COLO668 (cell line): Measurements from ENCODE around the gene SRGN.
"Not testable (repeated sequence)": the region's sequence is repeated elsewhere in the genome, so short reads cannot be mapped to it uniquely, and the experiment has no call there.

Experiments used
- DNase-seq: peaks from one replicate; lab custom pipeline; 2025; ENCODE audit not compliant: unreplicated experiment; lab: John Stamatoyannopoulos, UW

Gene SRGN, protein sequence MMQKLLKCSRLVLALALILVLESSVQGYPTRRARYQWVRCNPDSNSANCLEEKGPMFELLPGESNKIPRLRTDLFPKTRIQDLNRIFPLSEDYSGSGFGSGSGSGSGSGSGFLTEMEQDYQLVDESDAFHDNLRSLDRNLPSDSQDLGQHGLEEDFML

DNA sequence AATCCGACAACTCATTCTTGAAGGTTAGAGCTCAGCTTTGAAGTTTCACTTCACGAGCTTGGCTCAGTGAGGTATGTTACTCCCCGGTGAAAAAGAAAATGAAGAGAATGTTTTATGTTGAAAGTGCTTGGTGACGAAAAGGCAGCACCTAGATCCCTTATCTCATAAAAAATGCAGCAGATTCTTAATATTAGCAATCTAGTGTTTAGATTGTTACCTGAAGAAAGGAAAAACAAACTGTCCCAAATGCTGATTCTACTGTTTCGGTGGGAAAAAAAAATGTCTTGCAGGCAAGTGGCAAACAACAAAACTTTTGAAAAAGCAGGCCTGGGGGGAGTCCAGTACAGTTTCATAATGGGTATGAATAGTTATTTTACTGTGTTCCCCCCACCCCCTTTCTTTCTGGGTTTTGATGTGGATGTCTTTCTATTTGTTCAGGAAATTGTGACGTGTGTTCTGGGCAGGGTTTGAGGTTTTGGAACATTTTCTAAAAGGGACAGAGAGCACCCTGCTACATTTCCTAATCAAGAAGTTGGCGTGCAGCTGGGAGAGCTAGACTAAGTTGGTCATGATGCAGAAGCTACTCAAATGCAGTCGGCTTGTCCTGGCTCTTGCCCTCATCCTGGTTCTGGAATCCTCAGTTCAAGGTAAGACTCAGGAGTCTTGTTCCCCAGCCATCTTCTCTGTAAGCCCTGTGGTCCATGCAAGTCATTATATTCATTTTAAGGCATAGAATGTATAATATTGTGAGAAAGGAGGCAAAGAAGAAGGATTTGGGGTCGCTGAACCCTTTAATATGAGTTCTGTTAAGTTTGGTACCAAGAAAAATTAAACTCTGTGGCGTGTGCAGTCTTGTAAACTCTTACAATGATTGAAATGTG lies at the start of gene SRGN:
TSS of gene SRGN (plus strand) at position 514 of the 881 bp plus-strand sequence. CDS start at position 569, 55 bp downstream.
- DNase-seq = no peak

DNA sequence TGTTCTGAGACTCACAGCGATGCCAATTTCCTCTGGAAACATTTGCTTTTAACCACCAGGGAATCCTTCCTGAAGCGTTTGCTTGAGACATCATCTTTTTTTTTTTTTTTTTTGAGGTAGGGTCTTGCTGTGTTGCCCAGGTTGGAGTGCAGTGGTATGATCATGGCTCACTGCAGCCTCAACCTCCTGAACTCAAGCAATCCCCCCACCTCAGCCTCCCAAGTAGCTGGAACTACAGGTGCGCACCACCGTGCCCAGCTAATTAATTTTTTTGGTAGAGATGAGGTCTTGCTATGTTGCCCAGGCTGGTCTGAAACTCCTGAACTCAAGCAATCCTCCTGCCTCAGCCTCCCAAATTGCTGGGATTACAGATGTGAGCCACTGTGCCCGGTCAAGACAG lies 47.0 kb upstream of the SRGN start:
- DNase-seq = not testable (repeated sequence)

DNA sequence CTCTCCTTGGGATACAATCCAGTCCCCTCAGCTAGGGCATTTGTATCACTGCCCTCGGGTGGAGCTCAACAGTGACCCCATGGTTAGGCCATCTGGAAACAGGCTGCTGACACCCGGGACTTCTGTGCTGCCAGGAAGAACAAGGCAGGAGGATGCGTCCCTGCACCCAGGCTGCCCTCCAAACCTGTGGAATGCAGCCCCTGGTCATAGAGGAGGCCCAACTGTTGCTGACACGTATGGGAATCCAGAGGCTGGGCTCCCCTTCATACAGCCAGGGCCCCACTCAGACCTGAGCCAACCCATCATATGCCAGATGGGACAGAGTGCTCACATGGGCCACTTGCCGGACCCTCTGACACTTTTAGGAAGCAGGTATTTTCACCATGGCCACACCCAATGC lies 45.5 kb upstream of the SRGN start:
- DNase-seq = no peak

DNA sequence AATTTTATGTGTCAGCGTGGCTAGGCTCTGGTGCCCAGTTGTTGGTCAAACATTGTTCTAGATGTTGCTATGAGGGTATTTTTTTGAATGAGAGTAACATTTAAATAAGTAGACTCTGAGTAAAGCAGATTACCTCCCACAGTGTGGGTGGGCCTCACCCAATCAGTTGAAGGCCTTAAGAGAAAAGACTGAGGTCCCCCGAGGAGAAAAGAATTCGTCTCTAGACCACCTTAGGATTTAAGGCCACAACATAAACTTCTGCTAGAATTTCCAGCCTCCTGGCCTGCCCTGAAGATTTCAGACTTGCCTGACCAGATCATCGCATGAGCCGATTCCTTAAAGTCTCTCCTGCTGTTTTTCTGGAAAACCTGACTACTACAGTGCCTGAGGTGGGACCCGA lies 45.1 kb upstream of the SRGN start:
- DNase-seq = no peak

DNA sequence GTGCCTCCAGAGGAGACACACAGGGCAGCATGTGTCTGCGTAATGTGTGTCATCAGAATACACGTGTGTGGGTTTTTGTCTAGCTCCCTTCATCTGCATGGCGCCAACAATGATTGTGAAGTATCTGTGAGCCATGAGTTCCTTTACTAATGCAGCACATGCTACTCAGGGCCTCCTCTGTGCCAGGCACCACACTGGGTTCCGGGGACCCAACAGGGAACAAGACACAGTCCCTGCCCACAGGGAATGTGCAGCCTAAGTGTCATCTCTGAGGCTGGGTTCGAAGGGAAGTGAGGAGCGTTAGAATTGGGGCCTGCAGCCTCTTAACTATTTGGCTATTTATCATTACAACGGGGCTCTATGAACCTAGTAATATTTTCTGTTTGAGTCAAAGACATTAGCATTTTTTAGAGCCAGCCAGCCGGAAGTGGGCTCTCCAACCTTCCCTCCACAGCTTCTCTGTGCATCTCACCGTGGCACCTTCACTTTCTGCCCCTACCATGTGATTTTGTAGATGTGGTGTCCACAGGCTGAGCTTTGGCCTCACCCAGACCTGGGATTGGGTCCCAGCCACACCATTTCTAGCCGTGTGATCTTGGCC lies 43.9 kb upstream of the SRGN start:
- no peak for DNase-seq

DNA sequence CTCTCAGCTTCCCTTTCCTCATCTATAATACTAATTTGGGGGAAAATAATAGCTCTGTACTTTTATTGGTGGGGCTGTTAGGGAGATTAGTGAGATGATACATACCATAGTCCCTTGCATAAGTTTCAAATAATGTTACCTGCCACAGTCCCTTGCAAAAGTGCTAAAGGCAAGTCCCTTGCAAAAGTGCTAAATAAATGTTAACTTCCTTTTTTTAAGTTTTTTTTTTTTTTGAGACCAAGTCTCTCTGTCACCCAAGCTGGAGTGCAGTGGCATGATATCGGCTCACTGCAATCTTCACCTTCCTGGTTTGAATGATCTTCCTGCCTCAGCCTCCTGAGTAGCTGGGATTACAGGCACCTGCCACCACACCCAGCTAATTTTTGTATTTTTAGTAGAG lies 43.4 kb upstream of the SRGN start:
- no peak for DNase-seq

DNA sequence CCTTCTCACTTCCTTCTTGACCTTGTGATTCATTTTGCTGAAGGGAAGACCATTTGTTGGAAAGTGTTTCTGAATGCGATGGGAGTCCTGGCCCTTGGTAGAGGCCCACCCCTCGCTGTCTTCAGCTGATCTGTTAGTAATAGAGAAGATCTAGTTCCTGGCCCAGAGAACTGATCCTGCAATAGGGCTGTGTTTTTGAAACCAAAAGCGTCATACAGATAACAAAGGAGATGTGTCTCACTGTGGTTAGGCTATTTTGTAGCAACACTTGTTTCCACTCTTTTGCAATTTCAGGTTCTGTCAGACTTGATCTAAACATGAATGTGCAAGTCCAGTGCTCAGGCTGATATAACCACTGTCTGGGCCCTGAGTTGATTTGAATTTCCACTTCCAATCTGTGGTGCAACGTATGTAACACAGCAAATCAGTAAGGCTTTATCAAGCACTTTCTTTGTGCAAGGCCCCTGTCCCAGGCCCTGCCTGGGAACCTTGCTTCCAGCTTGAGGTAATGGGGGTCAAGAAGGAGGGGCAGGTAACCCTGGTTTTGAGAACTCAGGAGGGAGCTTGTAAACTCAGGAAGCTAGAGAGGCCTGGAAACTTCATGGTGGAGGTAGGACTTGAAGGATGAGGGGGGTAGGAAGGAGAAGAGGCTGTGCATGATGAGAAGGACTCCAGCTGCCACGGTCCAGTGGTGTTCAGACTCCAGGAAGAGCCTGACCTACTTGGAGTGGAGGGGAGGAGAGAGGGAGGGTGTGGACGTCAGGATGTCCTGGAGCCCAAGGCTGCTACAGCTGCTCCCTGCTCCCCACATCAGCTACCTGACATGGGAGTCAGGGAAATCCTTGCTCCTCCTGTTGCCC lies 42.2 kb upstream of the SRGN start:
- no peak for DNase-seq

DNA sequence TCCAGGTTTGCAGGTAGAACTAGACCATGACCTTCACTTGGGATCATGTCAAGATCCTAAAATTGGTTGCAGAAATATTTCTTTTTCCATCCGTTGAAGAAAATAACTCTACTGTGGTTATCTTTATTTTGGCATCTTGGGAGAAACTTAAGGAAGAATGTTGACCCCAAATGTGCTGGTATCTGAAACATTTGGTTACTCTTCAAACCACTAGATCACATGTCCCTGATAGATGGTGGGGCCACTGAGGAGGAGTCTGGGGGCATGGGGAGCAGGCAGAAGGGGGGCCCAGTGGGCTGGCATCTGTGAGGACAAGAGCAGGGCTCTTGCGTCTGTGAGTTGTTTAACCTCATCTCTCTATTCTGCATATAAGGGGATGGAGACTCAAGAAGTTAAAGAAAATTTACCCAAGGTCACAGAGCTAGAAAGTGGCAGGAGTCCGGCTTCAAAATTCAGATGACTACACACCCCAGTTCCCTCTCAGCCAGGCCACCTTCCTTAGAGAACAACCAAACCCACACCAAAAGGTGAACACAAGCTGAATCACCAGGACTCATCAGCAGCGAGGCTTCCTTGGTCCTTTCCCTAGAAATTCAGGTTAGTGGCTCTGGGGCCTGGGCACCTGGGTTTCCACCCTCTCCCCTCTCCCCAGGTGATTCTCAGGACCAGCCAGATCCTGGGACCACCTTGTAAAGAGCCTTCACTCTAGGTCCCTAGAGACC lies 40.6 kb upstream of the SRGN start:
- DNase-seq = no peak

DNA sequence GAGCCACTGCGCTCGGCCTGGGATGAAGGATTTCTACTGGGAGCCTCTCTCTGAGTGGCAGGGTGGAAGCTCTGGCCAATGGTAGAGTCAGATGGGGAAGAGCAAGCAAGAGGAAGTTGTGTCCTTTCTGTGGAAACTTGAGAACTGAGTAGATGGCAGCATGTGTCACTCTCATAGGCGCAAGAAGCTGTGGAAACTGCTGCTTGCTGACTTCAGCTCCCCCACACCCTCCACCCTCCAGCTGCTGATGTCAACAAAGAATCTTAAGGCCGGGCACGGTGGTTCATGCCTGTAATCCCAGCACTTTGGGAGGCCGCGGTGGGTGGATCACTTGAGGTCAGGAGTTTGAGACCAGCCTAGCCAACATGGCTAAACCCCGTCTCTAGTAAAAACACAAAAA lies 39.8 kb upstream of the SRGN start:
- DNase-seq = no peak

DNA sequence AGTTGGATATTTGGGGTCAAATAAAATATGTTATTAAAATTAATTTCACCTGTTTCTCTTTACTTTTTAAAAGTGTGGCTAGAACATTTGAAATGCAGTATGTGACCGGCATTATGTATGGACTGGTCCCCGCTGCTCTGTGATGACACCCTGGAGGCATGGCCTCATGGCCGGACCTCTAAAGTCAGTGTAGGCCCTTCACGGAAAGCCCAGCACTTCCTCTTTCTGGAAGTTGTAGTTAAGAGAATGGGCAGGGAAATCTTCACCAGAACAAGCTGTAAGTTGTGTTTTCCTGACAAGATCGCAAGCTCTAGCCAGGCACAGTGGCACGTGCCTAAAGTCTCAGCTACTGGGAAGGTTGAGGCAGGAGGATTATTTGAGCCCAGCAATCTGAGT lies 38.3 kb upstream of the SRGN start:
- DNase-seq = no peak

DNA sequence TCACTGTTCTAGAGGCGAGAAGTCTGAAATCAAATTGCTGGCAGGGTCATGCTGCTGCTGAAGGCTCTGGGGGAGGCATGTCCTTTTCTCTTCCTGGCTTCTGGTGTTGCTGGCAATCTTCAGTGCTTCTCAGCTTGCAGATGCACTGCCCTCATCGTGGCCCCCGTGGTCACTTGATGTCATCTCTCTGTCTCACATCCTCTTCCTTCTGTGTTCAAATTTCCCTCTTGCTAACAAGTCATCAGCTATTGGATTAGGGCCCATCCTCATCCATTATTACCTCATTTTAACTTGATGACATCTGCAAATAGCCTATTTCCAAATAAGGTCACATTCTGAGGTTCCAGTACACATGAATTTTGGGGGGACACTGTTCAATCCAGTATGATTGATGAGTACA lies 36.6 kb upstream of the SRGN start:
- DNase-seq = no peak

DNA sequence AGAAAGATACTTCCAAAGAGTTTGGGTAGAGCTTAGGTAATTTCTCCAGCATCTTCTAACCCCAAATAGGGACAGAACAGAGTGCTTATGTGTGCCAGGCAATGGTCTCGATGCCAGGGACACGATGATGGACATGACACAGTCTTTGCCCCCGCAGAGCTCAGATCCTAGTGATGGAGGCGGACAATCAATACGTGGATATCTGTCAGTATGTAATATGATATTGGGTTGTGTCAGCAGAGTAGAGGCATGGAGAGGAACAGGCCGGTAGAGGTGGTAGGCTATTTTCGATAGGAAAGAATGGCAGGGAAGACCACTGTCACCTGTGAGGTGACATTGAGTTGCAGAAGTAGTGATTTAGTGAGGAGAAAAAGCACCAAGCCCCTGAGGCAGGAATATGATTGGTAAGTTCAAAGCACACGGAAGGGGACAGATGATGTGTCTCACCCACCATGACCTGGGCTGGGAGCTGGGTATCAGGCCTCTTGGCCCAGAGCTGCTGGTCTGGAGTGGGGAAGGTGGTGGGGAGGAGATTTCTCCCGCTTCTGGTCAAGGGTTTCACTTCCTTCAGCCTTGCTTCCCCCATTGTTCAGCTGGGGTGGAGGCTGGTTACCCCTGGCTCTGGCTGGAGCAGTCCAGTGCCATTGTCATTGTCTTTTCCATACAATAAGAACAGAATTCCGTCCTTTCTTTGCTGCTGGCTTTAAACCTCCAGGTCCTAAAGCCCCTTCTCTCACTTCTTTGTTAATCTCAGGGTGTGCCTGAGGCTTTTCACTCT lies 36.0 kb upstream of the SRGN start:
- DNase-seq = no peak

DNA sequence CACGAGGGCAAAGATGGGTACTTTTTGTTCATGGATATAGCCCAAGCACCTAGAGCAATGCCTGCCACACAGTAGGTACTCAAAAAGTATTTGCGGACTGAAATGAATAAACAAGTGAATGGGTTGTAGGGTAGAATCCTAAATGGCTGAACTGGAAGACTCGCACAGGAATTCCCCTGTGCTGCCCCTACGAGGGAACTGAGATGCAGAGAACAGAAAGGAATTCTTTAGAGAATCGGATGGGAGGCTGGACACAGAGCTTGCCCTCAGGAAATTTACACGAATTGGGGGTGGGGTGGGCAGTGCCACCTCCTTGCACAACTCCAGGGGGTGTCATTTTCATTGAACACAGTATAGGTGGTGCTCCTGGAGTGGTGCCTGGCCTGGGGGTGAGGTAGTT lies 35.2 kb upstream of the SRGN start:
- no peak for DNase-seq

DNA sequence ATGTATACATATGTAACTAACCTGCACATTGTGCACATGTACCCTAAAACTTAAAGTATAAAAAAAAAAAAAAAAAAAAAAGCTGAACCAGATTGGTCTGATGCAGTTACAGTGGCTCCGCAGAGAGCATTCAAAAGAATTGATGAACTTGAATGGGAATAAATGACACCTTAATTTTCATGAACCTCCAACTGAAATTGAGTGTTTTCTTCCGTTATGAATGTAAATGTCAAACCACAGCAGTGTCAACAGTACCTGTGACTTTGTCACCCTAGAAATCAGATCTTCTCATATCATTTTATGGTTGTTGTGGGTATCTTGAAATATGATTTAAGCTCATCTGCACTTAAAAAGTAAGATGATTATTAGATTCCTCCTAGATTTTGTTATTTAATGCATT lies 32.7 kb upstream of the SRGN start:
- DNase-seq = no peak

DNA sequence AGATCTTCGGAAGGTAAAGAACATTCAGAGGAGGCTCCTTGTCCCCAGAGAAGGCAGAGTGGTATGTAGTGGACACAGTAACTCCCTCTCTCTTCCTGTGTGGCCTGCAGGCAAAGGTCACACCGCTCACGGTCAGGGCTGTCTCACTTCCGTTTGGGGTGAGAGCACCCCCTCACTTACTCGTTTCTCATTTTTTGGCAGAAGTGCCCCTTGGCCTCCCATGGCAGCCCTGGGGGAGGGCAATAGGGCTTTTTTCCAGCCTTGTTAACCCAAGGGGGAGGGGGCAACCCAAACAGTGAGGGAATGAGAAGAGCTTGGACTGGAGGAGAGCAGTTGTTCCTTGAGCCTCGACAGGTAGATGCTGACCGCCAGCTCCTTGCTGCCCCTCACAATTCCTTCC lies 31.8 kb upstream of the SRGN start:
- no peak for DNase-seq

DNA sequence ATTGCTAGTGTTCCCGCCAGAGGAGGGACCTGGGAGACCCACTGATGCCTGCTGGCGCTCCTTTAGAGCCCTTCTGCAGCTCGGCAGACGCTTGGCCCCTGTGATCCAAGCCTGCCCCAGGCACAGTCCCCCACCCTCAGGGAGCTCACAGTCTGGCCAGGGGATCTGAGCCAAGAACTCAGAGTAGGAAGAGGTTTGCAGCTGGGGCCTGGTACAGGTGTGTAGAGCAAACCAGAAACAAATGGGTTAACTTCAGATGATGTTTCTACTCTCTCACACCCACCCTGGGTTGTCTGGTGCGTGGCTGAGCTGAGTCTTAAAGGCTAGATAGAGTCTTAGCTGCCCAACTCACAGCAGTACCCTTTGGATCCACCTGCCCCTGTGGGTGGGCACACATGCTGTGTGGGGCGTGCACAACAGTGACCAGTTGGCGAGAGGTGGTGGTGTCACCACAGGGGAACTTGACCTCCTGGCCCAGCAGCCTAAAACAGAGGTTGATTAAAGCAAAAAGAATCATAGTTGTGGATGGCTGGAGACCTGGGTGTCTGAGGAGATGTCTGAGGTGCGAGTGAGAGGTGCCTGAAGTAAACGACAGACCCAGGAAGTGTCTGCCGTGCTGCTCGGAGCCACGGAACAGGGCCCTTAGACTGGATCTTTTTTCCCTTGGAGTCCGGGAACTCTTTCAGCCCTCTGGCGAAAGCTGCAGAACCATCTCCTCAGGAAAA lies 31.2 kb upstream of the SRGN start:
- DNase-seq = no peak

DNA sequence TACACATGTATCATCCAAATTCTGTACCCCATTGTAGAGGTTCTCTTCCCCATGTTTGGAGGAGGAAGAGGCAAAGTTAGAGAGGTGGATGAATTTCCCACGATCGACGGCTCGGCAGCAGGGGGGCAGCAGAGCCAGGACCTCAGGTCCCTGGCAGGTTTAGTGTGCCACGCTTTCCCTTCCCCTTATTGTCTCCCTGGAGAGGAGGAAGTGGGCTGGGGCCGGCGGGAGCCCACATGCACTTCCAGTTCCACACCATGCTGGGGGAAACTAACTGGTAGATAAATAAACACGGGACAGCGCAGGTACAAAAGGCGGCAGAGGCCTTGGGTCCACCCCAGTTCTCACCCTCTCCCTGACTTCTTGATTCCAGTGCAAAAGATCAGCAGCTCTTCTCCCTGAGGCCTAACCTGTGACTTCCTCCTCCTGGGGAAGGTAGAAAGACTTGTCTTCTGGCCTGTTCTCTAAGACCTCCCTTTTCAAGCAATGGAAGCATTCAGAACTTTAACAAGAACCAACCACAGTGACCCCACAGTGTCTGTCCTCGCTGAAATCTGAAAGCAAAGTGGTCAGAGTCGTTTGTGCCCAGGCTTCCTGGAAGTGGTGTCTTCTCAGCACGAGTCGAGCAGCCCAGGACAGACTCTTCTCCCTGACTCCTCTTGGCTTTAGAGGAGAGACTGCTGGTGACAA lies 30.5 kb upstream of the SRGN start:
- peak; percentile 0 for DNase-seq

DNA sequence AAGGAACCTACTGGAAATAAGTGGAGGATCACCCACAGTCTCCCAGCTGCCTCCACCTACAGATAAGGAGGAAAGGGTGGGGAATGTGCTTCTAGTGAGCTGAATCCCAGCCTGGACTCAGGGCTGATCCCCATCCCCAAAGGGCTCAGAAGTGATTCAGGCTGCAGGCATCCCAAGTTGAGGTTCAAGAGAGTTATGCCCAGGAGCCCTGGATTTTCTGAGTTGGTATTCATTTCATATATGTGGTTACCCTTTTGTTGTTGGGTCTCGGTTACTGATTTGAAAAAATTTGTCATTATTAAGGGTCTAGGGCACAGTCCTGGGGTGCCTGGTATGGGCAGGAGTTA lies 30.0 kb upstream of the SRGN start:
- no peak for DNase-seq
